ENCODE results near the gene SNHG17. TPM values are rescaled to one million over a fixed set of nuclear protein-coding genes. Genes with fewer than 3 reads are reported as not detected.

The SNHG17 gene
- total RNA-seq, 1 experiment from 2014 or later: 58.4 TPM

GRCh38 chr20:38373898-38374297 is 61.2 kb downstream of the SNHG17 start:
- DNase-seq (ENCODE audit: low spot score): no peak

GRCh38 chr20:38373231-38373867 is 61.8 kb downstream of the SNHG17 start:
- DNase-seq (ENCODE audit: low spot score): no peak

GRCh38 chr20:38372806-38373205 is 62.3 kb downstream of the SNHG17 start:
- no peak for DNase-seq (ENCODE audit: low spot score)

Small RNA genes lying within 50 kb of the gene (small RNA-seq; reads per million reads assigned to genes)
- gene RF00056 (not detected), gene SNORA60 (3.9 reads per million, percentile 80 among the genes with 10 or more reads in this experiment), gene SNORA71A (50.0 reads per million, percentile 95 among the genes with 10 or more reads in this experiment), gene SNORA71B (13.2 reads per million, percentile 90 among the genes with 10 or more reads in this experiment), gene SNORA71C (28.3 reads per million, percentile 93 among the genes with 10 or more reads in this experiment), gene SNORA71D (559 reads per million, percentile 99 among the genes with 10 or more reads in this experiment), gene SNORA71E (not detected)

Other genes with a start within 250 kb of the SNHG17 start
- 0.05 TPM in 1 of 2 replicates, not detected in the other for gene KIAA1755, start 174.6 kb downstream of the SNHG17 start, total RNA-seq (2014; rRNA removed; shearing (Covaris generic))
- gene BPI, start 131.2 kb downstream of the SNHG17 start, total RNA-seq (2014; rRNA removed; shearing (Covaris generic)): not detected in 2 replicates
- 0.28 TPM in 1 of 2 replicates, not detected in the other for gene LBP, start 88.8 kb downstream of the SNHG17 start, total RNA-seq (2014; rRNA removed; shearing (Covaris generic))
- 18.4 and 20.0 TPM in 2 replicates for gene RALGAPB, start 37.5 kb upstream of the SNHG17 start, total RNA-seq (2014; rRNA removed; shearing (Covaris generic))
- gene ADIG, start 145.9 kb upstream of the SNHG17 start, total RNA-seq (2014; rRNA removed; shearing (Covaris generic)): not detected in 2 replicates
- 0.05 TPM in 1 of 2 replicates, not detected in the other for gene ARHGAP40, start 166.5 kb upstream of the SNHG17 start, total RNA-seq (2014; rRNA removed; shearing (Covaris generic))